Ovary (tissue), 9 donors: Measurements from ENCODE around the gene IMMP2L. TPM values are rescaled to one million over a fixed set of nuclear protein-coding genes. Genes with fewer than 3 reads are reported as not detected.

Experiments used
- DNase-seq, 5 donors: peaks; one replicate each; pipeline ENCODE4 v3.0.0-alpha.2; 2019 to 2020
- H3K27ac ChIP-seq, 2 donors: fragments of 200-600 bp; one replicate each; pipeline versions ENCODE4 v1.5.1 to v1.8.0; 2019 to 2022
- H3K27me3 ChIP-seq: fragments of 200-600 bp; one replicate; pipeline ENCODE4 v1.8.0; 2022
- H3K36me3 ChIP-seq: fragments of 200-600 bp; sonication (generic); one replicate; pipeline ENCODE4 v1.5.1; 2019
- H3K4me1 ChIP-seq: one replicate; pipeline ENCODE4 v1.8.1; 2013; ENCODE audit warnings: mild to moderate bottlenecking, moderate library complexity; ENCODE audit not compliant: insufficient read depth
- H3K4me3 ChIP-seq: fragments of 200-600 bp; sonication (generic); one replicate; pipeline ENCODE4 v1.5.1; 2017
- H3K9me3 ChIP-seq, 2 donors: fragments of 200-600 bp in 1 of 2; sonication (generic) in 1 of 2; one replicate each; pipeline versions ENCODE4 v1.5.1 to v1.8.1; 2013 to 2019; ENCODE audit warnings: mild to moderate bottlenecking in 1 of 2, moderate library complexity in 1 of 2
- CTCF ChIP-seq, 3 donors: fragments of 450-650 bp in 2 of 3; fragments of 200-600 bp in 1 of 3; IDR thresholded peaks; one replicate each; pipeline versions ENCODE4 v1.5.1 to v1.8.0; 2016 to 2022; ENCODE audit warnings: antibody characterized with exemption in 3 of 3, mild to moderate bottlenecking in 1 of 3
- EP300 ChIP-seq: sonication (generic); formaldehyde crosslinking; IDR thresholded peaks from one replicate; pipeline ENCODE4 v1.6.1; 2017; ENCODE audit warnings: antibody characterized with exemption
- POLR2A ChIP-seq: fragments of 450-650 bp; IDR thresholded peaks from one replicate; pipeline ENCODE4 v1.6.1; 2017; ENCODE audit warnings: antibody characterized with exemption, mild to moderate bottlenecking, moderate library complexity
- WGBS, 3 donors: extraction: QIAGEN DNeasy Blood & Tissue Kit in 1 of 3; methylation state at CpG; one replicate each; pipeline versions ENCODE4 v1.1.5 to v1.1.7; 2013 to 2017; 5-methylcytosine and 5-hydroxymethylcytosine counted together
- intact Hi-C, 4 donors: fragments of 100-400 bp; cut with DNase I; formaldehyde crosslinking; loops; one replicate each; pipeline versions ENCODE4 v1.11.0 to v1.15.1; 2022 to 2023
- polyA plus RNA-seq, 2 donors: library from polyadenylated mRNA; stranded (reverse); fragments of 200-250 nt in 1 of 2; fragments of 350-450 nt in 1 of 2; fragmentation: Illumina TruSeq in 1 of 2; extraction: RNeasy Lipid Tissue Mini Kit (QIAGEN cat#74804) in 1 of 2; gene quantifications; one replicate each; pipeline ENCODE4 v1.2.3, GENCODE V29; 2013 to 2014
- total RNA-seq, 7 donors: library from RNA; depleted of rRNA in 2 of 7; stranded (reverse); fragments of >200 nt in 2 of 7; fragmentation: NEBNext Ultra II Directional in 3 of 7; extraction: Animal tissue kit (Norgen Biotek cat#: 25700) in 3 of 7; gene quantifications; one replicate each; pipeline versions ENCODE4 v1.1.0 to v1.2.4, GENCODE V29; 2016 to 2023
- donor health status: DM: no; HTN: no; CAD: no; lungs with moderate emphysema.
- donor health status: DM: no; HTN: no; CAD: no.
- donor health status: Bipolar disorder and iron deficiency.
- donor health status: DM: yes; HTN: yes; CAD: no.
- donor health status: DM: no; HTN: no; CAD: no.
- donor health status: DM: yes; HTN: yes; CAD: no.

IMMP2L gene
- total and polyA plus RNA-seq, 9 donors, result 19.5 to 36.9 (median 29.9) TPM

GRCh38 chr7:111173528-111173927 lies 388.8 kb downstream of the IMMP2L start:
- H3K4me3 ChIP-seq, result no peak overlapping the region
- intact Hi-C loops, result no loop called here
- 88 to 95% (median 89%) methylated on average over 2 of the region's 2 CpGs for WGBS, 3 donors
- no peaks in the 10 kb centered on the region for H3K36me3 ChIP-seq
- no peaks in the 10 kb centered on the region for H3K9me3 ChIP-seq
- H3K4me1 ChIP-seq, result no peaks in the 10 kb centered on the region
- H3K27ac ChIP-seq, result no peak overlapping the region
- no peaks in the 10 kb centered on the region for H3K27me3 ChIP-seq
- TF ChIP-seq EP300 (no peak), POLR2A (no peak), CTCF (IDR thresholded peaks at IDR 0.05) (no peak)
- no peak for DNase-seq

DNA sequence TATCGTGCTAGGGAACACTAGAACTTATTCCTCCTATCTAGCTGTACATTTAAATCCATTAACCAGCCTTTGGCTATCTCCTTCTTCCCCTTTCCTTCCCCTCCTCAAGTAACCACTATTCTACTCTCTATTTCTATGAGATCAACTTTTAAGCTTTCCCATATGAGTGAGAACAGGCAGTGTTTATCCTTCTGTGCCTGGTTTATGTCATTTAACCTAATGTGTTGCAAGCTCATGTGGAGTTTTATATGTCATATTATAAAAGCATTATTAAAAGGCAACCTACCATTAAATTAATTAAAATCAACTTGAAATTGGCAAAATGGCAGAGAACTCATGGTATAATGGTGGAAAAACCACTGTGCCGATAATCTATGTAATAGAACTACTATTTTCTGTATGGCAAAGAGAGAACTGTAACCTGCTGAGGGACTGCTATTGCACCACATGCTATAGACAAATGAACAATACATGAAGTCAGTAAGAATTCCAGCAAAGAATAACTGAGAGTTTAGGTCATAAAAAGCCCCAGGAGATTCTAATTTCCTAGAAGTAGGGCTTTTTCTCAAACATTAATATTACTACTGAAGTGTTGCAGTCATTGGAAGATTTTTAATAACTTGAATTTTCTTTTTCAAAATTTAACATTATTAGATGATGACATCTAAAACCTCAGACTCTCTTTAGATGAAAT lies 389.6 kb downstream of the IMMP2L start:
- H3K27ac ChIP-seq, result no peak overlapping the region
- H3K9me3 ChIP-seq, result no peaks in the 10 kb centered on the region
- H3K4me3 ChIP-seq, result no peak overlapping the region
- H3K27me3 ChIP-seq, result no peaks in the 10 kb centered on the region
- WGBS, 3 donors, result 83 to 89% (median 87%) methylated on average over 2 of the region's 2 CpGs
- intact Hi-C loops, result no loop called here
- no peaks in the 10 kb centered on the region for H3K4me1 ChIP-seq
- no peak for DNase-seq
- TF ChIP-seq POLR2A (no peak), EP300 (no peak), CTCF (IDR thresholded peaks at IDR 0.05) (no peak)
- no peaks in the 10 kb centered on the region for H3K36me3 ChIP-seq

DNA sequence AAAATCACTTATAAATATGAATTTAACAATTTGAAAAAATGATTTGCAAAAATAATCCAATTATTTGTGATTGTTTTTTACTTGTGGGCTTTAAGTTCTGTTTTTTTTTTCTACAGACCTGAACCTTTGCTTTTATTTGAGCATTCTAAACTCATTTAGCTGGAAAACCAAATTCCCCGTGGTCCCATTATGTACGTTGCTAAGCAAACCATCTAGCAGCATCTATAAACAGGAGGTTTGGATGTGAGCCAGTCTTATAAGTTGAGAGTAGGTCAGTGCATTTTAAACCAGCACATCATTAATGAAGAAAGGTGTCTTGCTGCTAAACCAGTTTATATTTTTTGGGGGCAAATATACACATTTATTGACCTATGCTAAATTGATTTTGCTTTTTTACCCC lies 394.1 kb downstream of the IMMP2L start:
- TF ChIP-seq CTCF (IDR thresholded peaks at IDR 0.05) (no peak), EP300 (no peak), POLR2A (no peak)
- Histone ChIP-seq H3K9me3 (no peaks in the 10 kb centered on the region), H3K27ac (no peak overlapping the region), H3K4me1 (no peaks in the 10 kb centered on the region), H3K27me3 (no peaks in the 10 kb centered on the region), H3K4me3 (no peak overlapping the region), H3K36me3 (no peaks in the 10 kb centered on the region)
- DNase-seq, result no peak
- intact Hi-C loops, result no loop called here
- WGBS, 3 donors, result 57 to 61% (median 60%) methylated on average over 2 of the region's 2 CpGs

DNA sequence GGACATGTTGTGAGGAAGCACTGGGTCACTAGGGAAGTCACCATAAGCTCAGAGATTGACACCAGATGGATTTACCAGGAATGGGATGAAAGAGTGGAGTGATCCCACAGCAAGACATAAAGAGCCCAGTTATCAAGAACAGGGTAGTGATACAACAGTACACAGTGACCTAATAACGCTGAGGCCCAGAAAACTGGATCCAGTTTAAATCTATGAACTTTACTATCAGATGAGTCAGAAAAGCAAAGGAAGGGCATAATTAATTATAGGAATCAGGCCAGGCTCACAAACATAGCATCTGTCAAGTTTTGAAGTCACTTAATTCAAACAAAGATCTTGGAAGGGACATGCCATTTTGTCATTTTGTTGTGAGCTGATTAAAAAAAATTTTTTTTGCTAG lies 397.9 kb downstream of the IMMP2L start:
- H3K9me3 ChIP-seq, result no peaks in the 10 kb centered on the region
- H3K36me3 ChIP-seq, result no peaks in the 10 kb centered on the region
- no peak overlapping the region for H3K27ac ChIP-seq
- intact Hi-C loops, result no loop called here
- H3K4me1 ChIP-seq, result no peaks in the 10 kb centered on the region
- no peak overlapping the region for H3K4me3 ChIP-seq
- TF ChIP-seq CTCF (IDR thresholded peaks at IDR 0.05) (no peak), POLR2A (no peak), EP300 (no peak)
- H3K27me3 ChIP-seq, result no peaks in the 10 kb centered on the region
- DNase-seq, result no peak
- WGBS, 3 donors, result 88 to 95% (median 92%) methylated on average over 1 of the region's 1 CpG
